PC-9 (cell line): ENCODE measurements around the gene CBFB. TPM values are rescaled to one million over a fixed set of nuclear protein-coding genes. Genes with fewer than 3 reads are reported as not detected.

ENCODE experiments used
- total RNA-seq: library from RNA; stranded (reverse); gene quantifications from 2 replicates; pipeline ENCODE4 v1.2.3, GENCODE V29; 2021

The CBFB gene
- total RNA-seq, 1 experiment from 2014 or later = 63.3 TPM

Other genes with a start within 250 kb of the CBFB start
- 0.75 TPM in 1 of 2 replicates, not detected in the other for gene TERB1, start 227.6 kb upstream of the CBFB start, total RNA-seq
- 66.8 and 72.7 TPM in 2 replicates for gene NAE1, start 198.2 kb upstream of the CBFB start, total RNA-seq
- not detected in 2 replicates for gene CA7, start 184.7 kb upstream of the CBFB start, total RNA-seq
- gene PDP2, start 148.6 kb upstream of the CBFB start, total RNA-seq = 17.4 and 21.6 TPM in 2 replicates
- gene CDH16, start 110.3 kb upstream of the CBFB start, total RNA-seq = not detected in 2 replicates
- 0.24 TPM in 1 of 2 replicates, not detected in the other for gene RRAD, start 103.6 kb upstream of the CBFB start, total RNA-seq
- 81.7 and 87.1 TPM in 2 replicates for gene CIAO2B, start 94.7 kb upstream of the CBFB start, total RNA-seq
- 32.8 and 35.1 TPM in 2 replicates for gene CES2, start 93.6 kb upstream of the CBFB start, total RNA-seq
- gene CES3, start 67.9 kb upstream of the CBFB start, total RNA-seq = 9.1 and 10.1 TPM in 2 replicates
- gene CES4A, start 40.6 kb upstream of the CBFB start, total RNA-seq = 2.5 and 3.1 TPM in 2 replicates
- gene PHAF1, start 80.8 kb downstream of the CBFB start, total RNA-seq = 19.5 and 21.1 TPM in 2 replicates
- gene B3GNT9, start 121.8 kb downstream of the CBFB start, total RNA-seq = 4.0 and 4.2 TPM in 2 replicates
- 38.0 and 50.3 TPM in 2 replicates for gene TRADD, start 130.8 kb downstream of the CBFB start, total RNA-seq
- gene FBXL8, start 130.8 kb downstream of the CBFB start, total RNA-seq = 53.2 and 54.4 TPM in 2 replicates
- 96.9 and 100 TPM in 2 replicates for gene HSF4, start 135.6 kb downstream of the CBFB start, total RNA-seq
- gene NOL3, start 141.4 kb downstream of the CBFB start, total RNA-seq = 68.0 and 76.8 TPM in 2 replicates
- 21.7 and 24.6 TPM in 2 replicates for gene MATCAP1, start 154.8 kb downstream of the CBFB start, total RNA-seq
- 0.35 TPM in 1 of 2 replicates, not detected in the other for gene EXOC3L1, start 161.0 kb downstream of the CBFB start, total RNA-seq
- 78.4 and 82.5 TPM in 2 replicates for gene E2F4, start 163.0 kb downstream of the CBFB start, total RNA-seq
- gene ELMO3, start 170.0 kb downstream of the CBFB start, total RNA-seq = 32.4 and 51.1 TPM in 2 replicates
- 39.5 and 42.0 TPM in 2 replicates for gene TMEM208, start 198.0 kb downstream of the CBFB start, total RNA-seq
- gene FHOD1, start 218.3 kb downstream of the CBFB start, total RNA-seq = 58.2 and 60.0 TPM in 2 replicates
- 5.2 and 6.9 TPM in 2 replicates for gene SLC9A5, start 219.8 kb downstream of the CBFB start, total RNA-seq